Activated effector memory CD4-positive, alpha-beta T cell treated with anti-CD3 and anti-CD28 coated beads, Interleukin-2, amount 50 U/mL, for 16 hours (primary cell): ENCODE measurements around the gene MTFR1L.

ENCODE experiments used
- DNase-seq: peaks from one replicate; pipeline ENCODE4 v3.0.0-alpha.2; 2020

The MTFR1L gene

GRCh38 chr1:25792115-25792514, 27.6 kb upstream of the MTFR1L start:
- no peak for DNase-seq

GRCh38 chr1:25793585-25794170, 26.1 kb upstream of the MTFR1L start:
- DNase-seq: no peak

DNA sequence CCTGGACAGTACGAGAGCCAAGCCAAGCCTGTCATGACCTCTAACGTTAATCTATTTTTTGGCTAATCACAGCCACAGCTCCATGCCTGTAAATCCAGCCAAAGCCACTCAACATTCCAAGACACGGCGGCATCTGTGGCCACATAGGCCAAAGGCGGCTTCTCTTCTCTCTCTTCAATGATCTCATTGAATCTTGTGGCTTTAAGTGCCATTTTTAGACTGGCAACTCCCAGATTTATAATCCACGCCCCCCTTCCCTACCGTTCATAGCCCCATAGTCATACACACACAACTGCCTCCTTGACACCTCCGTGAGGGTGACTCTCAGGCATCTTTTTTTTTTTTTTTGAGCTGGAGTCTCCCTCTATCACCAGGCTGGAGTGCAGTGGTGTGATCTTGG, 25.4 kb upstream of the MTFR1L start:
- DNase-seq: no peak

DNA sequence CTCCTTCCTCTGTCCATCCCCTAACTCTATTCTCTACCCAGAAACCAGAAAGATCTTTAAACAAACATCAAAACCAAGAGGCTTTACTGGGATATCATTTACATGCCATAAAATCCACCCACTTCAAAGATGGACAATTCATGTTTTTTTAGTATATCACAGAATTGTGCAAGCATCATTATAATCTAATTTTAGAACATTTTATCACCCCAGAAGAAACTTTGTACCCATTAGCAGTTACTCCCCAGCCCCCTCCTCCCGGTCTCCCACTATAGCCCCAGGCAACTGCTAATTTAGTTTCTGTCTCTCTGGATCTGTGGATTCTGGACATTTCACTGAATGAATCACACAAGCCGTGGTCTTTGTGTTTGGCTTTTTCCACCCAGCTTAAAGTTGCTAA, 24.5 kb upstream of the MTFR1L start:
- no peak for DNase-seq

DNA sequence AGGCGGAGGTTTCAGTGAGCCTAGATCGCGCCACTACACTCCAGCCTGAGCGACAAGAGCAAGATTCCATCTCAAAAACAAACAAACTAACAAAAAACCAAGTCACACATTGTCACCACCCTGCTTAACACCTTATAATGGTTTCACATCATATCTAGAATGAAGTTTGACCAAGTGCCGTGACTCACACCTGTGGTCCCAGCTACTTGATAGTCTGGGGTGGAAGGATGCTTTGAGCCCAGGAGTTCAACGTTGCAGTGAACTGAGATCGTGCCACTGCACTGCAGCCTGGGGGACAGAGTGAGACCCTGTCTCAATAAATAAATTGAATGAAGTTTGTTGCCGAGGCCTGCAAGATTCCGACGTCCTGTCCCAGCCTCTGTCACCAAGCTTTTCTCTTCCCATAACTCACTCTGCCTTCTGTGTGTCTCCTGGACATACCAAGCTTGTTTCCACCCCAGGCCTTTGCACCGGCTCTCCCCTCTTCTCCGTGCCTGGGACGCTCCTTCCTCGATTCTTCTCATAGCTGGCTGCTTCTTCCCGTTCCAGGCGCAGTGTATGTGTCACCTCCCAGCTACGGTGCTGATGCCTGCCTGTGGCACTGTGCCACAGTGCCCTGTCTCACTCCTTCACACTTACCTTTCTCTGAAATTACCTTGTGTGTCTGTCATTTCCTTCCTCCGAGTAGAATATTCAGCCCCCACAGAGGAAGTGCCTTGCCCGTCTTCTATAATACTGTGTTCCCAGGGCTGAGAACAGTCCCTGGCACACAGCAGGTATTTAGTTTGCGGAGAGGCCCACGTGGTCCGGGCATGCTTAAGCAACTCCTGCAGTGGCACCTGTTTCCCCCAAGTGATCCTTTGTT, 23.6 kb upstream of the MTFR1L start:
- peak; percentile 74 for DNase-seq

GRCh38 chr1:25796811-25797458, 22.8 kb upstream of the MTFR1L start:
- peak; percentile 94 for DNase-seq

DNA sequence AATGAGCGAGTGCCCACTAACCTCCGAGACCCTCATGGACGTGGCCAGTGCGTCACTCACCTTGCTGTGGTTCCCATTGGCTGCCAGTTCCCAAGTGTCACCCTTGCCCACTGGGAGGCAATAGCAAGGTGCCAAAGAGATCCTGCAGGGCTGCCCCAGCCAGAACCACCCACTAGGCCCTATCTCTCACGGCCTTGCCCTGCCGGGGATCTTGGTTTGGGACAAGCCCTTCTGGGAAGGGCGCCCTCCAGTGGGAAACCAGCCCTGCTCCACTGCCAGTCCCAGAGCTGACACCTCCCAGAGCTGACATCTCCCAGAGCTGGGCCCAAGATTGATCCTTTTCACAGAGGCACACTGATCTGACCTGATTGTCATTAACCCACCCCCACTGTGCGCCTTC, 21.8 kb upstream of the MTFR1L start:
- DNase-seq: peak; percentile 73

GRCh38 chr1:25798666-25799351, 20.9 kb upstream of the MTFR1L start:
- DNase-seq: no peak

- DNase-seq: no peak
Observed at GRCh38 chr1:25799352-25799934, 20.3 kb upstream of the MTFR1L start.

GRCh38 chr1:25799935-25800702, 19.6 kb upstream of the MTFR1L start, which contains the start of gene SELENON:
TSS of gene SELENON (plus strand) at chr1:25800193. CDS start at chr1:25800231, 38 bp downstream.
- peak; percentile 76 for DNase-seq

DNA sequence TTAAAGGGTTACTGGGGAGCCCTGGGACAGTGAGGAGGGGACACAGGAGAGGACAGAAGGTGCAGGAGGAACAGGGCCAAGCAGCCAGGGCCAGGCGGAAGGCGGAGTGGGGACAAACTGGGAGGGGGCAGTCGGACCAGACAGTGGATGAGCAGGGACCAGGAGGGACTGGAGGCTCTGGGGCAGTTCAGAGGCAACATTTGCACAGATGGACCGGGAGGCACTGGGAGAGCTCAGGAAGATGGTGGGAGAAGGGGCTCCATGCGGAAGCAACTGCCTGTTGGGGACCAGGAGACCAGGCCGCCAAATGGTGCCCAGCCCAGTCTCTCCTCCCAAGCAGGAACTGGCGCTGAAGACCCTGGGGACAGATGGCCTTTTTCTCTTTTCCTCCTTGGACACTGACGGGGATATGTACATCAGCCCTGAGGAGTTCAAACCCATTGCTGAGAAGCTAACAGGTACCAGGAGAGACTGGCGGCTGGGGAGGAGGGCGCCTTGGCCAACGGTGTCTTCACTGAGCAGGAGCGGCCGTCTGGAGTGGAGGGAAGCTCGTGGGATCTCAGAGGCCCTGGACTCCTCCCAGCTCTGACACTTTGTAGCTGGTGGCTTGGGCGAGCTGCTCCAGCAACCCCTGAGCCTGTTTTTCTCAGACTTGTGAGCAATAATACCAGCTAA, 18.9 kb upstream of the MTFR1L start:
- DNase-seq: no peak

DNA sequence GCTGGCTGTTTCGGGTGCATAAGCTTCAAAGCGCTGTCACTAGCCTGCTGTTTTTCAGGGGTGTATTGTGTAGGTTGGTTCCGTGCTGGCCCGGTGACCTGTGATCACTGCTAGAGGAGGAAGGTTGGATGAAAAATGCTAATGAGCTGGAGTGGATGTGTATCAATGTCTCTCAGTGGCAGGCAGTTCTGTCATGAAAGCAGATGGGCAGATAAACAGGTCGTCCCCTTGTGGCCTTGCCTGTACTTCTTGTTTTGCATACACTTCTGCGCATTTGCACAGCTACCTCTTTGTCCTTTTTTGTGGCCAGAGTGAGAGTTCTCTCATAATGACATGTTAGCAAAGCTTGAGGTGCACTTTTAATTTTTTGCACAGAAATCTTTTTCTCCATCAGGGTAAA, 16.8 kb upstream of the MTFR1L start:
- DNase-seq: no peak

DNA sequence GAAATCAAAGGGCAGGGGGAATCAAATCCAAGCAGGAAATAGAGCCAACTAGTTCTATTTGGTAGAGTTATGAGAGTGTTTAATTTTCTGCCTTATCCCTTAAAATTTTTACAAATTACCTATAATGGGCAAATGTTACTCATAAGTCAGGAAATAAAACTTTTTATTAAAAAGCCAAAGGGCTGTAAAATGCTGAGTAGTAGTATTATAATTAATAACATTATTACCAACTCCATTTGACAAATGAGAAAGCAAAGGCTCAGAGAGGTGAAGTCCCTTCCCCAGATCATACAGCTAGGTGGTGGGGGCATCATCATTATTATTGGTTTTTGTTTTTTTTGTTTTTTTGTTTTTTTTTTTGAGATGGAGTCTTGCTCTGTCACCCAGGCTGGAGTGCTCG, 16.4 kb upstream of the MTFR1L start:
- no peak for DNase-seq

GRCh38 chr1:25804244-25804963, 15.3 kb upstream of the MTFR1L start:
- no peak for DNase-seq

- no peak for DNase-seq
Observed at GRCh38 chr1:25804964-25805862, 14.5 kb upstream of the MTFR1L start.

DNA sequence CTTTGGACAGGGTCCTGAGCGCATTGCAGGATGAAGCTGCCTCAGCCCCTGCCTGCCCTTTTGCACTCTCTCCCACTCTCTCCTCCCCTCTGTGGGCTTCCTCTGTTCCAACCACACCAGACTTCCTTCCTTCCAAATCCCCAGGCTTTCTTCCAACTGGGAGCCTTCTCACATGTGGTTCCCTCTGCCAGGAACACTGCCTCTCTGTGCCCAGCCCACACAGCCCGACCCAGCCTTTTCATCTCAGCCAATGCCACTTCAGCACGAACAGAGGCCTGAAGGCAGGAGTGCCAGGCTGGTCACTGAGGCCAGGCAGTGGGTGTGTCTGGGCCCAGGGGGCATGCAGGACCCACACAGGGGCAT, 13.9 kb upstream of the MTFR1L start:
- no peak for DNase-seq

GRCh38 chr1:25806418-25806817, 13.3 kb upstream of the MTFR1L start:
- DNase-seq: no peak

GRCh38 chr1:25807480-25808390, 12.0 kb upstream of the MTFR1L start:
- no peak for DNase-seq
